GM10847 (cell line): ENCODE measurements around the gene ZBTB46.

Experiments used
- POLR2A ChIP-seq: IDR thresholded peaks from 2 replicates; pipeline ENCODE4 v1.6.1; 2011; ENCODE audit not compliant: insufficient read length; ENCODE audit errors: extremely low read depth

Gene ZBTB46

DNA sequence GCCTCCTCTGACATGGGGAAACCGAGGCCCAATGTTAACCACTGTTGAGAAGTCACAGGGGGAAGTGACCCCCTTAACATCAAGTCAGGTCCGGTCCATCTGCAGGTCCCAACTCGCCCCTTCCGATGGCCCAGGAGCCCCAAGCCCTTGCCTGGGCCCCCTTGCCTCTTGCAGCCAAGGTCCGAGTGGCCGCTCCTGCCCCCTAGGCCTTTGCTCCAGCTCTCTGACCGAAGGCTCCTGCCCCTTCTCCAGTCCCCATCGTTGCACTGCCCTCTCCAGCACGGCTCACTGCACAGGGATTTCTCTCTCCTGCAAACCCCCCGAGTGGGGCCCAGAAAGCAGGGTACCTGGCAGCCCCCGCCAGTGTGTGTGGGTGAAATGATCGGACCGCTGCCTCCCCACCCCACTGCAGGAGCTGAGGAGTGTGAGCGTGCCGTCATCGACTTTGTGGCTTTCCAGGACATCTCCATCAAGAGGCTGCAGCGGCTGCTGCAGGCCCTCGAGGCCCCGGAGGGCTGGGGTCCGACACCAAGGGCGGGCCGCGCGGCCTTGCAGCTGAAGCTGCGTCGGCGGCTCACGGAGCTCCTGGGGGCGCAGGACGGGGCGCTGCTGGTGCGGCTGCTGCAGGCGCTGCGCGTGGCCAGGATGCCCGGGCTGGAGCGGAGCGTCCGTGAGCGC is 133.1 kb downstream of the ZBTB46 start:
- TF ChIP-seq POLR2A: no peak

DNA sequence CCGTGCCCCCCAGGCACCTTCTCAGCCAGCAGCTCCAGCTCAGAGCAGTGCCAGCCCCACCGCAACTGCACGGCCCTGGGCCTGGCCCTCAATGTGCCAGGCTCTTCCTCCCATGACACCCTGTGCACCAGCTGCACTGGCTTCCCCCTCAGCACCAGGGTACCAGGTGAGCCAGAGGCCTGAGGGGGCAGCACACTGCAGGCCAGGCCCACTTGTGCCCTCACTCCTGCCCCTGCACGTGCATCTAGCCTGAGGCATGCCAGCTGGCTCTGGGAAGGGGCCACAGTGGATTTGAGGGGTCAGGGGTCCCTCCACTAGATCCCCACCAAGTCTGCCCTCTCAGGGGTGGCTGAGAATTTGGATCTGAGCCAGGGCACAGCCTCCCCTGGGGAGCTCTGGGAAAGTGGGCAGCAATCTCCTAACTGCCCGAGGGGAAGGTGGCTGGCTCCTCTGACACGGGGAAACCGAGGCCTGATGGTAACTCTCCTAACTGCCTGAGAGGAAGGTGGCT is 133.7 kb downstream of the ZBTB46 start:
- TF ChIP-seq POLR2A: no peak

DNA sequence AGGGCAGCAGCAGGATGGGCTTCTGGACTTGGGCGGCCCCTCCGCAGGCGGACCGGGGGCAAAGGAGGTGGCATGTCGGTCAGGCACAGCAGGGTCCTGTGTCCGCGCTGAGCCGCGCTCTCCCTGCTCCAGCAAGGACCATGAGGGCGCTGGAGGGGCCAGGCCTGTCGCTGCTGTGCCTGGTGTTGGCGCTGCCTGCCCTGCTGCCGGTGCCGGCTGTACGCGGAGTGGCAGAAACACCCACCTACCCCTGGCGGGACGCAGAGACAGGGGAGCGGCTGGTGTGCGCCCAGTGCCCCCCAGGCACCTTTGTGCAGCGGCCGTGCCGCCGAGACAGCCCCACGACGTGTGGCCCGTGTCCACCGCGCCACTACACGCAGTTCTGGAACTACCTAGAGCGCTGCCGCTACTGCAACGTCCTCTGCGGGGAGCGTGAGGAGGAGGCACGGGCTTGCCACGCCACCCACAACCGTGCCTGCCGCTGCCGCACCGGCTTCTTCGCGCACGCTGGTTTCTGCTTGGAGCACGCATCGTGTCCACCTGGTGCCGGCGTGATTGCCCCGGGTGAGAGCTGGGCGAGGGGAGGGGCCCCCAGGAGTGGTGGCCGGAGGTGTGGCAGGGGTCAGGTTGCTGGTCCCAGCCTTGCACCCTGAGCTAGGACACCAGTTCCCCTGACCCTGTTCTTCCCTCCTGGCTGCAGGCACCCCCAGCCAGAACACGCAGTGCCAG is 134.3 kb downstream of the ZBTB46 start, which contains the start of gene TNFRSF6B:
Gene TNFRSF6B, plus strand, starts transcription at position 25 of the 729 bp plus-strand sequence. Its CDS starts 116 bp downstream, at position 141.
- no peak for TF ChIP-seq POLR2A

DNA sequence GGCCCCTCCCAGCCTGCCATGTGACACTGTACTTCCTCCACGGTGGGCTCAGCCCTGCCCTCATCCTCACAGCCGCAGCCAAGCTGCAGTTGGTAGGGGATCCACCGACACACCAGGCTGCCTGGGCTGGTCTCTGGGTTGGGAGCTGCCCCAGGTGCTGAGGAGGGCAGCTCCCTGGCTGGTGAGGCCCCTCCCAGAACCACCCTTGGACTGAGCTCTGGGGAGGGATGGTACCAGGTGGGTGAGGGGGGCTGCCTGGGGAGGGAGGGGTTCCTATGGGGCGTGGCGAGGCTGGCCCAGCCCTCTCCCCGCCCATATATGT is 134.8 kb downstream of the ZBTB46 start:
- no peak for TF ChIP-seq POLR2A

DNA sequence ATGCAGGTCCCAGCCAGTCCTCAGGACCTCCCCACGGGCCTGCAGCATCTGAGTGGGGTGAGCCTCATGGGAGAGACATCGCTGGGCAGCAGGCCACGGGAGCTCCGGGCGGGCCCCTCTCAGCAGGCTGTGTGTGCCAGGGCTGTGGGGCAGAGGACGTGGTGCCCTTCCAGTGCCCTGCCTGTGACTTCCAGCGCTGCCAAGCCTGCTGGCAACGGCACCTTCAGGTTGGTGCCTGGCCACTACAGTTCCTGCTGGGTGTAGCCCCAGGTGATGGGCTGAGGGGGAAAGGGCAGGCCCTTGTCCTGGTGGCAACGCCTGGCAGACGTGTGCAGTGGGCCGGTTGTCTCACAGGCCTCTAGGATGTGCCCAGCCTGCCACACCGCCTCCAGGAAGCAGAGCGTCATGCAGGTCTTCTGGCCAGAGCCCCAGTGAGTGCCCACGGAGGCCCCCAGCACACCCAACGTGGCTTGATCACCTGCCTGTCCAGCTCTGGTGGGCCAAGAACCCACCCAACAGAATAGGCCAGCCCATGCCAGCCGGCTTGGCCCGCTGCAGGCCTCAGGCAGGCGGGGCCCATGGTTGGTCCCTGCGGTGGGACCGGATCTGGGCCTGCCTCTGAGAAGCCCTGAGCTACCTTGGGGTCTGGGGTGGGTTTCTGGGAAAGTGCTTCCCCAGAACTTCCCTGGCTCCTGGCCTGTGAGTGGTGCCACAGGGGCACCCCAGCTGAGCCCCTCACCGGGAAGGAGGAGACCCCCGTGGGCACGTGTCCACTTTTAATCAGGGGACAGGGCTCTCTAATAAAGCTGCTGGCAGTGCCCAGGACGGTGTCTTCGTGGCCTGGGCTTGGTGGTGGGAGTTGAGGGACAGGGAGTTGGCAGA is 135.4 kb downstream of the ZBTB46 start:
- no peak for TF ChIP-seq POLR2A

DNA sequence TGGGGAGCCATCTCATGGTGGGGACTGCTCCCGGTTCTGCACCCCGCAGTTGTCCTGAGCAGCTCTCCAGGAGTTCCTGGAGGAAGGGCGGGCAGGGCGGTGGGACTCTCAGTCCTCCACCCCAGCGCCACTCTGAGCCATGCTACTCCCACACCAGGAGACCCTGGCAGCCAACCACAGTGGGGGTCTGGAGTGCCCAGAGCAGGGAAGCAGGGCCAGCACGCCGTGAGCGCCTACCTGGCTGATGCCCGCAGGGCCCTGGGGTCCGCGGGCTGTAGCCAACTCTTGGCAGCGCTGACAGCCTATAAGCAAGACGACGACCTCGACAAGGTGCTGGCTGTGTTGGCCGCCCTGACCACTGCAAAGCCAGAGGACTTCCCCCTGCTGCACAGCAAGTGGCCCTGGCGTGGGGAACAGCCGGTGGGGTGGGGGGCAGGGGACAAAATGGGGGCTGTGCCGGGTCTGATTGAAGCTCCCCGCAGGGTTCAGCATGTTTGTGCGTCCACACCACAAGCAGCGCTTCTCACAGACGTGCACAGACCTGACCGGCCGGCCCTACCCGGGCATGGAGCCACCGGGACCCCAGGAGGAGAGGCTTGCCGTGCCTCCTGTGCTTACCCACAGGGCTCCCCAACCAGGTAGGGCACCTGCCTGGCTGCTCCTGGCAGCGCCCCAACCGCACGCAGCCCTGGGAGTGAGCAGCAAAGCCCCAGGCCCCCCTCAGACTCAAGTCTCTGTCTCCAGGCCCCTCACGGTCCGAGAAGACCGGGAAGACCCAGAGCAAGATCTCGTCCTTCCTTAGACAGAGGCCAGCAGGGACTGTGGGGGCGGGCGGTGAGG is 136.3 kb downstream of the ZBTB46 start:
- TF ChIP-seq POLR2A: no peak

DNA sequence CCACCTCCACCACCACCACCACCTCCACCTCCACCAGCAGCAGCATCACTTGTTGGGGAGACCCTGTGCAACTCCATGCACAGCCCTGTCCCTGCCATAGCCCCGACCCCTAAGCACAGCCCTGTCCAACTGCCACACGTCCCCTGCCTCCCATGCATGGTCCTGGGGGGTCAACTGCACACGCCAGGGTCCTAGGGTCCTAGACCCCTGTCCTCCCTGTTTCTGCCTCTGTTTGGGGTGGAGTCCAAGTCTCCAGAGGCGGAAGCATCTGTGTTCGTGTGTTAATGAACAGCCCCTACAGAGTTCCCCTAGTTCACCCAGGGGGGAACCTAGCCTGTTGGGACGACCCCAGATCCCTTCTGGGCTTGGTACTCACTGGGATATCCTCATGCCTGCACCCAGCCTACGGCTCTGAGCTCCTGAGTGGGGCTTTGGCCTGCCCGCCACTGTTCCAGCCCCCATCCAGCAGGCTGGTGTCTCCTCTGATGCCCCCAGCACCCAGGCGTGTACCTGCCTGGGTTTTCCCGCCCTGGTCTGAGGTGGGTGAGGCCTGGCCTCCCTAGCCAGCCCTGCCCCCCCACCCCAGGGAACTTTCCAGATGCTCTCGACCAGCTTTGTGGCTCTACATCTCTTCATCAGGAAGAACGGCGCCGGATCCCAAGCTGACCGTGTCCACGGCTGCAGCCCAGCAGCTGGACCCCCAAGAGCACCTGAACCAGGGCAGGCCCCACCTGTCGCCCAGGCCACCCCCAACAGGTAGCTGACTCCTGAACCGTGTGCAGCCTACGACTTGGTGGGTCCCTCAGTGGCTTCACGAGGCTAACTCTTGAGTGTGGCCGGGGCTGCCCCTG is 137.1 kb downstream of the ZBTB46 start:
- TF ChIP-seq POLR2A: no peak
